HG02678 (cell line): ENCODE results near the gene CEP126.
A peak's percentile ranks its signal among the peaks of the same experiment; 100 is the strongest.
"Not testable (repeated sequence)": the region's sequence is repeated elsewhere in the genome, so short reads cannot be mapped to it uniquely, and the experiment has no call there.

ENCODE experiments used
- ATAC-seq: cut with Tn5 transposase; IDR thresholded peaks from one replicate; pipeline ENCODE4 v1.9.1; 2021; ENCODE audit warnings: mild to moderate bottlenecking, moderate library complexity; ENCODE audit not compliant: unreplicated experiment

The CEP126 gene

DNA sequence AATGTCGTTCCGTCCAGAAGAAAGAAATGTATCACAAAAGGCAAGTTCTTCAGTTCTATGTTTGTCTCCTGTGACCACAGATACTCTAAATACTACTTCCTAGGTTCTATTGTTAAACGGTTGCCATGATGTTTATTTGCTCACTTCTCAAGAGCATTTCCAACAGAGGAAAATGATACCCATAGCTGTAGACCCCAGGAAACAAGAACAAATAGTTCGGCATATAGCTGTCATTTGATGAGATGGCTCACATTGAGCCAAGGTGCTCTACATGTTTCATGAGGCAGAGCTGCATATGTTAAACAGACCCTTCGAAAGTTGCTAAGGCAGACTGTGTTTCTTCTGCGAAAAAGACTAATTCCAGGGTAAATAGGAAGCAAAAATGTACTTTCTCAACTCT lies 16.9 kb downstream of the CEP126 start:
- no peak for ATAC-seq

DNA sequence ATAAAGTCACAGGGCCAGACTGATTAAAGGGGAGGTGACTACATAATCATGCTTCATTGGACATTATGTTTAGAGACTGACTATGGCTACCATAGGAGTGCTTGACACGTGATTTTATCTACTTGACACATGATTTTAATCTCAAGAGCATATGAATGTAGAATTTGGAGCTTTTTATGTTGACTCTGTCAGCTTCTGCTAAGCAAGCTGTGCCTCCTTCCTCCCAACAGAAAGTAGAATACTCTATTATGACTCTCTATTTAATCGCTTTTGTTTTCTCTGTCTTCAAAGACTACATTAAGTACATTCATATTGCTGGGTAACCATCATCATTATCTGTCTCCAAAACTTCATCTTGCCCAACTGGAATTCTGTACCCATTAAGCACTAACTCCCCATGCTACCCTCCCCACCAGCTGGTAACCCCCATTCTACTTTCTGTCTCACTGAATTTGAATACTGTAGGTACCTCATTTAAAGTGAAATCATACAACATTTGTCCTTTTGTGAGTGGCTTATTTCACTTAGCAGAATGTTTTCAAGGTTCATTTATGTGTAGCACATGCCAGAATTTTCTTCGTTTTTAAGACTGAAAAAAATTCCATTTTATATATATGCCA lies 26.2 kb downstream of the CEP126 start:
- ATAC-seq = no peak

DNA sequence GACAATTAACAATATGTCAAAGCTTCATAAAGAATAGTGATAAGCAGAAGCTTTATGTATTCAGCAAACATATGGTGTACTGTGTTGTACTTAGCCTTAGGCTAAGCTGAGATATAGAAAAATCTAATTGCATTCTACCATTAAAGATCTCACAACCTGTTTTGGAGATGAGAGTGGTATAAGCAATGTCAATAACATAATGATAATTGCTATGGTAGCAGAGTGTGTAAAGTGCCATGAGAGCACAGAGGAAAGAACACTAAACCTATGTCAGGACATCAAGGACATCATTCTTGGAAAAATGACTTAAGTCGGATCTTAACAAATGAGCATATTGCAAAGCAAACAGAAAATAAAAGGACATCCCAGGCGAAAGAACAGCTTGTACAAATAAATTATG lies 30.1 kb downstream of the CEP126 start:
- ATAC-seq = no peak

DNA sequence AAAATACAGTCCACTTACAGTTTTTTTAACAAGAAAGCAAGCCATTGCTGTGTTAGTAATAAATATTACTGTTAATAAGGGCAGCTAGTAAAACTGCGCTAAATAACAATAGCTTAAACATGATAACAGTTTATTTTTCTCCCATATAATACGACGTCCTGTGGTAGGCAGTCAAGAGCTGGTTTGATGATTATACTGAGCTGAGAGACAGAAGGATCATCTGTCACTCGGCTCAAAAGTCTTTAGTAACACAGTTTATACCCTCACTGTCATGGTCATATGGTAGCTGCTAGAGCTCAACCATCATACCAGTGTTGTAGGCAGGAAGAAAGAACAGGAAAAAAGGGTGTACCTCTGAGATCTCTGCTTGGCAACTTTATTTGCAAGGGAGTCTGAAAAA lies 30.6 kb downstream of the CEP126 start:
- ATAC-seq = no peak

DNA sequence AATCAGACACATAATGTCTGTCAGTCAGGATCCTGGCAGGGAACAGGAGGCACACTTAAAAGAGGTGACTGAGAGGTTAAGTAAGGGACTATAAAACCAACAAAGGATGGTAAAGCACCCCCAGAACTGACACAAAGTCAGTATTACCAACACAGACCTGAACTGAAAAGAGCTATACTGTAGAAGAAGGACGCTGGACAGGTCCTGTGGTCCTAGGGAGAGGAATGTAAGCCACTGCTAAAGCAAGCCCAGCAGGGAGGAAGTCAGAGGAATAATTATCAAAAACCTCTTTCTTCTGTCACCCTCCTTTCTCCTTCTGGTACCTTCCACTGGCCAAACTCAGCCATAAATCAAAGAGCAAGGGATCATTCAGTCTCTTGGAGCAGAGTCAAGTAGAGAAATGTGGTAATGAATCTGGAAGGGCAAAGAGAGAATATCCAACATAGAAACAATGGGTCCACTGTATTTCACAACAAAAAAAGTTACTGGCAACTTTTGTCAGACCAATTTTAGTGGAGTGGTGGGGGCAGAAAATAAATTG lies 34.9 kb downstream of the CEP126 start:
- no peak for ATAC-seq

DNA sequence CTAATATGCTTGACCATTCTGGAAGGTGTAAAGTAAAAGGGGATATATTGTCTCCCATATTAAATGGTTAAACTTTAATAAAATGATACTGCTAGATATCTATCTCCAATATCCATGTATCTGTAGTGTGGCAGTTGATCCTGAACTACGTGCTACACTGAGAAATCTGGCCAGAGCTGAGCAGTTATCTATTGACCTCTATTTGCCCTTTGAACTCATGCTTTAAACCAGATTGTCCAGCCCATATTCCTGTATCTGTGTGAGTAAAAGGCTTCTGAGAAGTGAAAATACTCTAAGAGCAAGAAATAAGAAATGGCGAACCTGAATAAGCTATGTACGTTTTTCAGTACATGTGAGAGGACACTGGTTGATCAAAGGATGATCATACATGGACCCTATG lies 40.5 kb downstream of the CEP126 start:
- no peak for ATAC-seq

DNA sequence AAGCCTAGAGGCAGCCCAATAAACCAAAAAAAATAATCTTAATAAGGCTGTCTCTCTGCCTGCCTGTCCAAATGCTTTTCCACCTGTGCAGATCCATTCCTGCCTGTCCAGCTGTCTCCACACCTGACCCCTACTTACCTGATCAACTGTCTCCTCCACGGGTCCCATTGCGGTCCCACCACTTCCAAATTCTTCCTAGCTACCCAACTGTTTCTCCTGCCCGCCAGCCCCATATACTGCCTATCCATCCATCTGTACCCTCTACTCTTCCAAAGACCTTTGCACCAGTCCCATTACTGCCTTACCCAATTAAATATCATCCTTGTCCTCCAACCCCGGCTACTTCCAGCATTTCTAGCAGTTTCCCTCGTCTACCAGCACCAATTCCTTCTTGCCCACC lies 40.9 kb downstream of the CEP126 start:
- no peak for ATAC-seq

DNA sequence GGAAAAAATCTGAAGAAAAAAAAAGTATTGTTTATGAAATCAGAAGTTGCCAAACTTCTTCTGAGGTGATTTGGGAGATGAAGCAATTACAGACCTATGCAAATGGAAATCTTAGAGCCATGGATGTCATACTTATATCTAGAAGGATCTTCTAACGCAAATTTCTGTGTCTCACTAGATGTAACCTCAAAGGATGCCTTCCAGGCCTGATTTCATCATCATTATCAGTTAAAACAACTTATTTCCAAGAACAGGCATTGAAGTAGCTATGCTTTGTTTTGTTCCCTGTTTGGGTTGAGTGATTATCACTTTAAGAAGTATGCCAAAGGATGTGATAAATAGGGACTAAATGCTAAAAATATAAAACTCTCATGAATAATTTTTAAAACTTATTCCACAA lies 45.4 kb downstream of the CEP126 start:
- no peak for ATAC-seq

DNA sequence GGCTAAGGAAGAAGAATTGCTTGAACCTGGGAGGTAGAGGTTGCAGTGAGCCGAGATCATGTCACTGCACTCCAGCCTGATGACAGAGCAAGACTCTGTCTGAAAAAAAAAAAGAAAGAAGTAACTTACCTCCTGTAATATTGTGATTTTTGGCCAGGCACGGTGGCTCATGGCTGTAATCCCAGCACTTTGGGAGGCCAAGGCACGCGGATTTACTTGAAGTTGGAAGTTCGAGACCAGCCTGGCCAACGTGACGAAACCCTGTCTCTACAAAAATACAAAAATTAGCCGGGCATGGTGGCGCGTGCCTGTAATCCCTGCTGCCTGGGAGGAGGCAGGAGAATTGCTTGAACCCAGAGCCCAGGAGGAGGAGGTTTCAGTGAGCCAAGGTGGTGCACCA lies 49.4 kb downstream of the CEP126 start:
- ATAC-seq = not testable (repeated sequence)

DNA sequence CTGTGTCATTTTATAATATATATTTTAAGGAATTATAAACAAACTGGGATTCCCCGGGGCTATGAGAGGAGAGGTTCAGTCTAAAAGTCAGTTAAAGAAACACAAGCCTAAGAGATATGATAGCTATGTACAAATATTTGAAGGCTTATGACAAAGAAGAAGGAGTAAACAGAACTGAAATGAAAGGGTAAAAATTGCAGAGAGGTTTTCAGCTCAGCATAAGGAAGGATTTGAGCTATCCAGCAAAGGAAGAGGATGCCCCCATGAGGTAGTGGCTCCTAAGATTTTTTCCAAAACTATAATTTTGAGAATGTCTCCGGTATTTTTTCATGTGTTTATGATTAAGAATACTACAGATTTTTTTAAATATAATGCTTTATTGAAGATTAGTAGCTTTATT lies 59.4 kb downstream of the CEP126 start:
- ATAC-seq = no peak

DNA sequence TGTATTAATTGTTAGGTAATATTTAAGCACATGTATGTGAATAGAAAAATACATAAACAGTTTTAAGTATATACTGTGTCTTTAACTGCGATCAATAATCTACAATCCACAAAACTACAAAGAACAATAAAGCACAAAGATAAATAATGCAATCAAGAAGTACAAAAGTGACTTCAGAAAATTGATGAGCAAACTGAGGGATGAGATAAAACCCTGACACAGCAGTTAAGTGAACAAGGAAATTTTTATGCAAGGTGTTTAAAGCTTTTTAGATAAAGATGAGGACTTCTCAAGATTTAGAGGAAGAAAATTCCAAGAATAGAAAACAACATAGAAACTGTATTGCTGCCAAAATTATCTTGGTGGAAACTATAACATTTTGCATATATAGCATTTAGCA lies 60.0 kb downstream of the CEP126 start:
- ATAC-seq = no peak

DNA sequence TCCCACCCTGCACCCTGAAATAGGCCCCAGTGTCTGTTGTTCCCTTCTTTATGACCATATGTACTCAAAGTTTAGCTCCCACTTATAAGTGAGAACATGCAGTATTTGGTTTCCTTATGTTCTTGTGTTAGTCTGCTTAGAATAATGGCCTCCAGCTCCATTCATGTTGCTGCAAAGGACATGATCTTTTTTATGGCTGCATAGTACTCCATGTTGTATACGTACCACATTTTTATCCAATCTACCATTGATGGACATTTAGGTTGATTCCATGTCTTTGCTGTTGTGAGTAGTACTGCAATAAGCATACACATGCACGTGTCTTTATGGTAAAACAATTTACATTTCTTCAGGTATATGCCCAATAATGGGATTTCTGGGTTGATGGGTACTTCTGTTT lies 60.9 kb downstream of the CEP126 start:
- no peak for ATAC-seq

DNA sequence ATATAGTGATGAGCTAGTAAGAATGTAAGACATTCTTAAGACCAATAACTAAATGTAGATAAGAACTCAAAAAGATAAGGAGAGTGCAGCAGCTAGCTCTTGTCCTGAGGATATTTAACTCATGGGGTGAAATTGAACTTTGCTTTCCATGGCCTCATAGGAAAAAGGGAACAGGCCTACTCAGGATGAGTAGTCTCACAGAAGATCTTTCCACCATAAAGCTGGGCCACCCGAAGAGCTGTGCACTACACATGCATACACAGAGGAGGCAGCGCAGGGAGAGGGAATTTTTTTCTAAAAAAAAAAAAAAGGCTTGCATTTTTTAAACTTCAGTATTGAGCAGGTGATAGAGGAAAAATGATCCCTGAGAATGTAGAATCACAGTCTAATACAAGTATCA lies 72.6 kb downstream of the CEP126 start:
- no peak for ATAC-seq

DNA sequence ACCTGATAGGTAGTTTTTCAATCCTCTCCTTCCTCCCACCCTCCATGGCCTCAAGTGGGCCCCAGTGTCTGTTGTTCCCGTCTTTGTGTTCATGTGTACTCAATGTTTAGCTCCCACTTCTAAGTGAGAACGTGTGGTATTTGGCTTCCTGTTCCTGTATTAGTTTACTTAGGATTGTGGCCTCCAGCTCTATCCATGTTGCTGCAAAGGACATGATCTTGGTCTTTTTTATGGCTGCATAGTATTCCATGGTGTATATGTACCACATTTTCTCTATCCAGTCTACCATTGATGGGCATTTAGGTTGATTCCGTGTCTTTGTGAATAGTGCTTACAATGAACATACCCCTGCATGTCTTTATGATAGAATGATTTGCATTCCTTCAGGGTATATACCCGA lies 78.4 kb downstream of the CEP126 start:
- no peak for ATAC-seq

DNA sequence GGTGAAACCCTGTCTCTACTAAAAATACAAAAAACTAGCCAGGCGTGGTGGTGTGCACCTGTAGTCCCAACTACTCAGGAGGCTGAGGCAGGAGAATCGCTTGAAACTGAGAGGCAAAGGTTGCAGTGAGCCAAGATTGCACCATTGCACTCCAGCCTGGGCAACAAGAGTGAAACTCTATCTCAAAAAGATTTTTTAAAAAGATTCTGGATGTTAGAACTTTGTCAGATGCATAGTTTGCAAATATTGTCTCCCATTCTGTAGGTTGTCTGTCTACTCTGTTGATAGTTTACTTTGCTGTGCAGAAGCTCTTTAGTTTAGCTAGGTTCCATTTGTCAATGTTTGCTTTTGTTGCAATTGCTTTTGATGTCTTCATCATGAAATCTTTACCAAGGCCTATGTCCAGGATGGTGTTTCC lies 79.3 kb downstream of the CEP126 start:
- not testable (repeated sequence) for ATAC-seq

DNA sequence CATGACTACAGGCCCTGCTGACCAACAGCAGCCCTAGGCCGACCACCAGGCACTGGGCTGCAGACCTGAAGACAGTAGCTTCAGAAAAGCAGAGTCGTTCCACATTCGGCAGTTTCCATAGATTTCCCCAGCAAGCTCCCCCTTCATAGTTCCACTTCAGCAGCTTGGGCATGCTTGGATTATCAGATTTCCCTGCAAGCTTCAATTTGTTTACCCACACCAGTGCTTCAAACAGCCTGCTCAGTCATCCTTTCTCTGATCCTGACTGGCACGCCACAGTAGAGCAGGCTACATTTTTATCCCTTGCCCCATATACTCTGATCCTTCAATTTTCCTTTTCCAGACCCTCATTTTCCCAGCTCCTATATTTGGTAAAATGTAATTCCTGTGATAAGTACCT lies 81.3 kb downstream of the CEP126 start:
- no peak for ATAC-seq

DNA sequence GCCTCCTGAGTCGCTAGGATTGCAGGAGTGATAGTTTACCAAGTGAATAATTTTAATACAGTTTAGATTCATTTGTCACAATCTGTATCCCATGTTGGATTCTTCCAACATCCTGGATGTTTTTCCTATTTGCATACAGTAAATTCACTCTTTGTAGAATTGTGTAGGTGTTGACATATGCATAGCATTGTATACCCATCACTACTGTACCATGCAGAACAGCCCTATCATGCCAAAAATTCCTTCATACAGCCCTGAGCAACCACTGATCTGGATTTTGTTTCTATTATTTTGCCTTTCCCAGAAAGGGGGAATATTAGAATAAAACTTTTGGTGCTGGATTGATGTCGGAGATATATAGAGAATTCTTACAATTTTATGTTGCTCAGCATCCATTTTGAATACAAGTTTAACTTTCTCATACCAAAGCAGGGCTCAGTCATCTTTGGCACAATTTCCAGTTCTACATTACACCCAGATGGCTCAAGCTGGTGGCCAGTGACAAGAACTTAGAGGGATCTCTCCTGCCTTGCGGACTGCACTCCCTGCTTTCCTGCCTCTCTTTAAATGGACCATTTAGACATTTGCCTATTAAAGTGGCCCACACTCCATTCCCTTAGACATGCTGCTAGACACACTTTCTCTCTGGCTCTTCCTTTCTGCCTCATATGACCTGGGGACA lies 87.0 kb downstream of the CEP126 start:
- no peak for ATAC-seq

DNA sequence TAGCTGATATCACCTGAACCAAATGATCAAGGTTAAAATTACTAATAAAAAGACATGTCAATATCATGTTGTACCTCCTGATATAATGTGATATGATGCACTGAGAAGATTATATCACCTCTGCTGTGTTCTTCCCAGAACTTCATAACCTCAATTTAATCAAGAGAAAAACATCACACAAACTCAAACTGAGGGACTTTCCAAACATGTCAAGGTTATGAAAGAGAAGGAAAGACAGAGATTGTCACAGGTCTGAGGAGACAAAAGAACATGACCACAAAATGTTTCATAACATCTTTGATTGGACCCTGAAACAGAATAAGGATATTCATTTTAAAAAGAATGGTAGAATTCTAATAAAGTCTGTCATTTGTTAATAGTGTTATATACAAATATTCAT lies 89.4 kb downstream of the CEP126 start:
- ATAC-seq = no peak

DNA sequence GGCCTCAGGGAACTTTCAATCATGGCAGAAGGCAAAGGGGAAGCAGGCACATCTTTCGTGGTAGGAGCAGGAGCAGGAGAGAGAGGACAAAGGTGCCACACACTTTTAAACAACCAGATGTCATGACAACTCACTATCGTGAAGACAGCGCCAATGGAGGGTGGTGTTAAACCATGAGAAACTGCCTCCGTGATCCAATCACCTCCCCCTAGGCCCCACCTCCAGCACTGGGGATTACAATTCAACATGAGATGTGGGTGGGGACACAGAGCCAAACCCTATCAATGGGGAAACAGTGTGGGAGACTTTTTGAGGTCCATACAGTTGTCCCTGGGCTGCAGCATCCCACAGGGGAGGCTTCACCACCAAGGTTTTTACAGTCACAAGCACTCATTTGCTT lies 90.5 kb downstream of the CEP126 start:
- no peak for ATAC-seq

DNA sequence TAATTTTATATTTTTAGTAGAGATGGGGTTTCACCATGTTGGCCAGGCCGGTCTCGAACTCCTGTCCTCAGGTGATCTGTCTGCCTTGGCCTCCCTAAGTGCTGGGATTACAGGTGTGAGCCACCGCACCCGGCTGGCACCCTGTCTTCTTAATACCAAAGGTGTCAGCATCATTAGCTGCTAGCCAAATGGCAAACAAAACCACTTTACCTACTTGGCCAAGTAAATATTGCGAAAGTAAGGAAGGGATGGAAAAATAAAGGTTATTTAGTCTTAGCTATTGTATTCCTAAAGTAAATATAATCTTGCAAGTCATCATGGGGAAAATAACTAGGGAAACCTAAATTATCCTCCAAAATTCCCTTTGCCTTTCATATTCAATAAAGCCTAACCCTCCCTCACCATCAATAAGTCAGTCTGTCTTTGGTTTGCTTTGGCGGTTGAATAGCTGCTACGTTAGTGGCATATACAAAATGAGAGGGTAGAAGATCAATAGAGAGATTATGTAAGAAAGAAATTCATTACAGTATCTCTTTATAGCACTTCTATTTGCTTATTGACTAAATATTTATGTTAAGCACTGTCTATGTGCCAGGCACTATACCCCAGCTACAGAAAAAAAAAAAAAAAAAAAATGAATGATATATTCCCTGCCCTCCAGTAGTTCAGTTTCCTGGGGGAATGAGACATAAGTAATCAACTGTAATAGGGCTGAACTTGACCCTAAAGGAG lies 92.2 kb downstream of the CEP126 start:
- no peak for ATAC-seq

DNA sequence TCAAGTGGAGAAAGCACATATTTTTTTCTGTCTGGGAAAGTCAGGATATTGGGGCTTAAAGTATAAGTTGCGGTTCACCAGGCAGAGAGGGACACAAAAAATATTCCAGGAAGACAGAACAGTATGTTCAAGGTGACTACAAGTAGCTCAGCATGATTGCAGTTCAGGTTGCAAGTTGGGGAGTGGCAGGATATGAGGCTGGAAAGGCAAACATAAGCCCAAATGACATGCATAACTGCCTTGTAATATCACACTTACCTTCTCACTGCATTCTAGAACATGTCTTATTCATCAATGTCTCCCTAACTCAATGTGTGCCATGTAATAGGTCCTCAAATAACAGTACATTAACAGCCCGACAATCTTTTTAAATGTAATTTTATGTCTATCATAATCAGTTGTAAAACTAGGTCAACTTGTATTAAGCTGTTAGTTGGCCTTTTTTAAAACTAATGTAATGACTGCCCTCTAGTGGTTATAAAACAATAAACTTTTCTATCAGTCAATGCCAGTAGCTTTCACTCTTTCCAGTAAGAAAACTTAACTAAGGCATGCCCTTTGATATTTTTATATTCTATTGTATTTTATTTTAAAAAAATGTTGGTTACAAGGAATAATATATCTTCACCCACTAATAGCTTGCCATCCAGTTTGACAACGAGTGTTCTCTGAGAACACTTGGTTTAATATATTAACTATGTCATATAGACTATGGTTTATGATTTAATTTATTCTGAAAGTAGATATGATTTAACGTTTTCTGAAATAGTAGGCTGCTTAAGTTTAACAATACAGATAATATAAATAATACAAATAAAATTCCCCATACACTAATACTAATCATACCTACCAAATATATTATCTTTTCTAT lies 93.0 kb downstream of the CEP126 start:
- ATAC-seq = peak; percentile 76
